Measurements from ENCODE around the gene NUMBL. TPM values are rescaled to one million over a fixed set of nuclear protein-coding genes. Genes with fewer than 3 reads are reported as not detected.

The NUMBL gene
- 10 to 100 TPM; 28.2 to 51.7 (median 41.5) TPM for total RNA-seq

DNA sequence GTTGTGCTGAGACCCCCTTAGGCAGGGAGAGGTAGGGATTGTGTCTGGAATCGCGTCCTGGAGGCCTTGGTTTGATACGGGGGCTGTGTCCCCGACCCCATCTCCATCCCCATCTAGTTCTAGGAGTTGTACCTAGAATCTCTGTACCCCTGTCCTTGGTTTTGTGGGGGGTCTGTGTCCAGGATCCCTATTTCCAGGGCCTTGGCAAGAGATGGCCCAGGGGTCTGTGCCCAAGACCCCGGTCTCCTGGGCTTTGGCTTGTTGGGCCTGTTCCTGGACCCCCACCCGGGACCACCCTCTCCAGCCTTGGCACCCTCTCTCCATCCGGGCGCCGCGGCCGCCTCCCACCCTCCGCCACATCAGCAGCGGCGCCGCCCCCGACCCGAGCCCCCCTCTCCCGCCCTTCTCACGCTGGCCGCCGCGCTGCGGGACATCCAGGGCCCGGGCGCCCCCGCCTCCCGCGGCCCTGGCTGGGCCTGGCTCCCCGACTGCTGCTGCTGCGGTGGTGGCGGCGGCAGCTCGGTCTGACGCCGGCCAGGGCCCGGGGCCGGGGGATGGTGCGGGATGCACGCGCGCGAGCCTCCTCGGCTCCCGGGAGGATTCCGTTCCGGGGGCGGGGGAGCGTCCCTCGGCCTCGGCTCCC is at the start of gene NUMBL:
Gene NUMBL (minus strand): TSS at position 602 of the 643 bp plus-strand sequence. CDS start 168 bp downstream, at position 434.
- H3K4me1 ChIP-seq: peaks cover 15 to 53% (median 49%) of the 10 kb centered on the region in 4 donors
- intact Hi-C loops (cut with DNase I): no loop called here
- 3% methylated on average over 8 of the region's 50 CpGs for WGBS
- no peak for DNase-seq (ENCODE audit: extremely low spot score)
- peak within 1 kb of the TSS; percentile 74 to 94 (median 88) for H3K4me3 ChIP-seq
- no peaks in the 10 kb centered on the region for H3K9me3 ChIP-seq
- peak within 1 kb of the TSS; percentile 87 to 94 (median 90) for H3K27ac ChIP-seq (replicated peaks in 1 of 4)
- H3K36me3 ChIP-seq: peaks cover 10 to 54% (median 52%) of the 10 kb centered on the region in 4 donors
- TF ChIP-seq, protein P1, sequence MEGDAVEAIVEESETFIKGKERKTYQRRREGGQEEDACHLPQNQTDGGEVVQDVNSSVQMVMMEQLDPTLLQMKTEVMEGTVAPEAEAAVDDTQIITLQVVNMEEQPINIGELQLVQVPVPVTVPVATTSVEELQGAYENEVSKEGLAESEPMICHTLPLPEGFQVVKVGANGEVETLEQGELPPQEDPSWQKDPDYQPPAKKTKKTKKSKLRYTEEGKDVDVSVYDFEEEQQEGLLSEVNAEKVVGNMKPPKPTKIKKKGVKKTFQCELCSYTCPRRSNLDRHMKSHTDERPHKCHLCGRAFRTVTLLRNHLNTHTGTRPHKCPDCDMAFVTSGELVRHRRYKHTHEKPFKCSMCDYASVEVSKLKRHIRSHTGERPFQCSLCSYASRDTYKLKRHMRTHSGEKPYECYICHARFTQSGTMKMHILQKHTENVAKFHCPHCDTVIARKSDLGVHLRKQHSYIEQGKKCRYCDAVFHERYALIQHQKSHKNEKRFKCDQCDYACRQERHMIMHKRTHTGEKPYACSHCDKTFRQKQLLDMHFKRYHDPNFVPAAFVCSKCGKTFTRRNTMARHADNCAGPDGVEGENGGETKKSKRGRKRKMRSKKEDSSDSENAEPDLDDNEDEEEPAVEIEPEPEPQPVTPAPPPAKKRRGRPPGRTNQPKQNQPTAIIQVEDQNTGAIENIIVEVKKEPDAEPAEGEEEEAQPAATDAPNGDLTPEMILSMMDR (IDR thresholded peaks at IDR 0.05): no peak
- no peak for TF ChIP-seq EP300 (IDR thresholded peaks at IDR 0.05)
- peaks cover 0 to 3% (median 0%) of the 10 kb centered on the region in 4 donors for H3K27me3 ChIP-seq

- H3K27me3 ChIP-seq: no peaks in the 10 kb centered on the region
- TF ChIP-seq EP300 (IDR thresholded peaks at IDR 0.05) (no peak), POLR2AphosphoS5 (IDR thresholded peaks at IDR 0.05) (no peak), POLR2A (IDR thresholded peaks at IDR 0.05; ENCODE audit: low read depth) (no peak)
- TF ChIP-seq, protein P1 (IDR thresholded peaks at IDR 0.05): no peak
- WGBS: 84% methylated on average over 11 of the region's 22 CpGs
- H3K9me3 ChIP-seq: no peaks in the 10 kb centered on the region
- intact Hi-C loops (cut with DNase I): no loop called here
- H3K36me3 ChIP-seq: peaks cover 51 to 84% (median 70%) of the 10 kb centered on the region in 4 donors
- H3K27ac ChIP-seq (replicated peaks in 1 of 4): peak overlapping the region; percentile 46 to 77 (median 62)
- no peak overlapping the region for H3K4me3 ChIP-seq
- DNase-seq (ENCODE audit: extremely low spot score): no peak
- peaks cover 13 to 26% (median 24%) of the 10 kb centered on the region in 4 donors for H3K4me1 ChIP-seq
These were observed 48.8 kb upstream of the NUMBL start for GRCh38 chr19:40739030-40739839.

DNA sequence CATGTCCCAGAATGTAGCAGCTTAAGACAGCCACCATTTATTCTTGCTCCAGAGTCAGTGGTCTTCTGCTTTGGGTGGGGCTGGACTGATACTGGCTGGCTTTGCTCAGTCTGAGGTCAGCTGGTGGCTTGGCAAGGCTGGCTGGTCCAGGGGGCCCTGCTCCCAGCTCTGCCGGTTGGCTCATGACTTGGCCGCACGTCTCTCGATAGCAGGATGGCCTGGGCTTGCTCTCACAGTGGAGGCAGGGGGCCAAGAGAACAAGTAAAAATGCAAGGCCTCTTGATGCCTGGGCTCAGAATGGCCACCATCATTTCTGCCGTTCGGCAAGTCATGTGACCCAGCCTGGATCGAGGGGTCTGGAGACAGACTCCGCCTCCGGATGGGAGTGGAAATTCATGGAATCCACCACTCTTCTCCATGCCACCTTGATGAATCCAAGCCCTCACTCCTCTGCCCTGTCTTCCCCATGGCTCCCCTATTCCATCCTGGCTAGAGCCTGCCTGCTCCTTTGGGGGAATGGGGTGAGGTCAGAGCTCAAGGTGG is 46.7 kb upstream of the NUMBL start:
- H3K4me3 ChIP-seq: no peak overlapping the region
- intact Hi-C loops (cut with DNase I): no loop called here
- peaks cover 71 to 94% (median 88%) of the 10 kb centered on the region in 4 donors for H3K36me3 ChIP-seq
- TF ChIP-seq POLR2AphosphoS5 (IDR thresholded peaks at IDR 0.05) (no peak), POLR2A (IDR thresholded peaks at IDR 0.05; ENCODE audit: low read depth) (no peak), EP300 (IDR thresholded peaks at IDR 0.05) (no peak)
- TF ChIP-seq, protein P1 (IDR thresholded peaks at IDR 0.05): no peak
- H3K27me3 ChIP-seq: no peaks in the 10 kb centered on the region
- no peaks in the 10 kb centered on the region for H3K9me3 ChIP-seq
- no CpG with 5 or more reads among the region's 9 CpGs for WGBS
- DNase-seq (ENCODE audit: extremely low spot score): no peak
- peaks cover 13 to 26% (median 24%) of the 10 kb centered on the region in 4 donors for H3K4me1 ChIP-seq
- no peak overlapping the region for H3K27ac ChIP-seq (replicated peaks in 1 of 4)

GRCh38 chr19:40736661-40737060 is 46.2 kb upstream of the NUMBL start:
- H3K27me3 ChIP-seq: no peaks in the 10 kb centered on the region
- no peak overlapping the region for H3K27ac ChIP-seq (replicated peaks in 1 of 4)
- TF ChIP-seq EP300 (IDR thresholded peaks at IDR 0.05) (no peak), POLR2AphosphoS5 (IDR thresholded peaks at IDR 0.05) (no peak), POLR2A (IDR thresholded peaks at IDR 0.05; ENCODE audit: low read depth) (no peak)
- TF ChIP-seq, protein P1 (IDR thresholded peaks at IDR 0.05): no peak
- H3K36me3 ChIP-seq: peaks cover 71 to 98% (median 91%) of the 10 kb centered on the region in 4 donors
- no peak for DNase-seq (ENCODE audit: extremely low spot score)
- intact Hi-C loops (cut with DNase I): no loop called here
- no peaks in the 10 kb centered on the region for H3K9me3 ChIP-seq
- peaks cover 12 to 25% (median 23%) of the 10 kb centered on the region in 4 donors for H3K4me1 ChIP-seq
- H3K4me3 ChIP-seq: no peak overlapping the region
- WGBS: 86% methylated on average over 9 of the region's 9 CpGs

All from esophagus muscularis mucosa (tissue), 4 donors.